ENCODE results near the gene SNCB.

Gene SNCB

DNA sequence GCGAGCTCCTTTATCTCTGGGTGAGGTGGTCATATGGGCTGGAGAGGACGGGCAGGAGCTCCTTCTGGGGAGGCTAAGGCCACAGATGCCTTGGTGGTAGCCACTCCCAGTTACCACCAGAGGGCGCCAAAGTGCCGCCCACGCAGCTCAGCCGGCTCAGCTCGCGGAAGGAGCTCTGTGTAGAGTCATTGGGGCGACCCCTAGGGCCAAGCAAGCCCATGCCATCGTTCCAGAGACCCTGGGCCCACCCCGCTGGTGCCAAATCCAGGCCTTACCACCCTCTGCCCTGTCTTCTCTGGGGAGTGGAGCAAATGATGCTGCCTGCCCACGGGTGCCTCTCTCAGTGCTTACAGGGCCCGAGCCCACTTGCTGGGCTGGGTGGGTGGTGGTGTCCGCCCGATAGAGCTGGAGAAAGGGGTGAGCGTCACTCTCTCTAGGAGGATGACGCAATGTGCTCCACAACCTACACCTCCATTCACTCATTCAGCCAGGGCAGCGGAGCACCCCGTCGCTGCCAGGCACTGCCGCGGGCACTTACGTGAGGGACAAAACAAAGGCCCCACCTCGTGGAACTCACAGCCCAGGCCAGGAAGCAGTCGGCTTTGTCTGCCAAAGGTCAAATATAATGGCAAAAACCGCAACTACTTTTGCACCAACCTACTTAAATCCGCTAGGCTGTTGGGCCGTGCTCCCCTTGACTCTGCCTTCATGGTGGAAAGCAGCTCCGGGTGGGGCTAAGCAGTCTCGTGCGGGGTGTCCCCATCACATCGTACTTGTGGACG, 30.7 kb upstream of the SNCB start:
- peak; percentile 81 for DNase-seq

- DNase-seq = no peak
Measured at GRCh38 chr5:176660530-176660859, 30.2 kb upstream of the SNCB start.

DNA sequence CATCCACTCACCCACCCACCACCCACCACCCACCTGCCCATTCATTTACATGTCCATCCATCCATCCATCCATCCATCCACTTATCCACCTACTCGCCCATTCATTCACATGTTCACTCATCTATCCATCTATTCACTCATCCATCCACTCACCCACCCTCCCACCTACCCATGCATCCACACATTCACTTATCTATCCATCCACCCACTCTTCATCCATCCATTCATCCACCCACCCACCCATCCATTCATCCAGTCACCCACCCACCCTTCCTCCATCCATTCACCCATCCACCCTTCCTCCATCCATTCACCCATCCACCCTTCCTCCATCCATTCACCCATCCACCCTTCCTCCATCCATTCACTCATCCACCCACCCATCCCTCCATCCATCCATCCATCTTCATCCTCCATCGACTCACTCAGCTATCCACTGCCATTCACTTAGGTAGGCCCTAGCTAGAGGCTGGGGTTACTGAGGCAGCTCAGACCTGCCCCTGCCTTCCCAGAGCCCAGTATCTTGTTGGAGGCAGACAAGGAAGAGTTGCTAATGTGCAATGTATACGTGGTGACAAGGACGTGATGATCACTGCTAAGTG, 29.6 kb upstream of the SNCB start:
- DNase-seq = no peak

DNA sequence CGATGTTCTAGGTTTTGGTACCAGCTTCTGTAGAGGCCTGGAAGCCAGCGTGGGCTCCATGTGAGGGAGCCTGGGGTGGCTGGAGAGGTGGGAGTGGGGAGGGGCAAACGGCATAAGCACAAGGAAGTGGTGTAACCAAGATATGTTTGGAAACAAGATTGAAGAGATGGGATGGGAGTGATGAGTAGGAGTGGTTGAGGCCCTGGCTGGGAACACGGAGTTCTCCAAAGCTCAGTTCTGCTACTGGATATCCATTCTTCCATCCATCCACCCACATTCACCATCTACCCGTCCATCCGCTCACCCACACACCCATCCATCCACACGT, 29.1 kb upstream of the SNCB start:
- no peak for DNase-seq

DNA sequence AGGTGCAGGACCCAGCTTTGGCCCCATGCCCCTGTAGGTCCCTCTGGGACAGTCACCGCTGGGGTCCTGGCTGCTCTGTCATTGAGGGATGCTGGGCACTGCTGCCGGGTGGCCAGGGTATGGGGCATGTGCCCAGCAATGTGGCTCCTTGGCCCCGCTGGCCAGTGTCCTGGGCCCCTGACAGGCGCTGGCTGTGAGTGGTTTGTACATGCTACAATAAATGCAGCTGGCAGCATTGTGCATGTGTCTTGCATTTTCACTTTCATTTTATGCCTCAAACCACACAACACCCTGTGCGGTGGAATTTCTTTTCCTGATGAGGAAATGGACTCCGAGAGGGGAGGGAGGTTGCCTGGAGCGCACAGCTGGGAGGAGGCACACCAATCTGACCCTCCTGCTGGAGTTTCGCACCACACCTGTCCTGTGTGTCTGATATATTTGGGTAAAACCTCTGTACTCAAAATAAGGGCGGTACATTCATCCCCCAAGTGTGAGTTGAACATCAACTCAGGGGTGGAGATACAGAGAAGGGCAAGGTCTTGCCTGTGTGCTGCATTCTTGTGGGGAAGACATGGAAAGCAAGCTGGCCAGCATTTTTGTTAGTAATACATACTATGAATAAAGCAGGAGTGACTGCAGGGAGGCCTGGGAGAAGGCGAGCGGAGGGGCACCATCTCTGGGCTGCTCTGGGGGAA, 28.6 kb upstream of the SNCB start:
- peak; percentile 49 for DNase-seq

DNA sequence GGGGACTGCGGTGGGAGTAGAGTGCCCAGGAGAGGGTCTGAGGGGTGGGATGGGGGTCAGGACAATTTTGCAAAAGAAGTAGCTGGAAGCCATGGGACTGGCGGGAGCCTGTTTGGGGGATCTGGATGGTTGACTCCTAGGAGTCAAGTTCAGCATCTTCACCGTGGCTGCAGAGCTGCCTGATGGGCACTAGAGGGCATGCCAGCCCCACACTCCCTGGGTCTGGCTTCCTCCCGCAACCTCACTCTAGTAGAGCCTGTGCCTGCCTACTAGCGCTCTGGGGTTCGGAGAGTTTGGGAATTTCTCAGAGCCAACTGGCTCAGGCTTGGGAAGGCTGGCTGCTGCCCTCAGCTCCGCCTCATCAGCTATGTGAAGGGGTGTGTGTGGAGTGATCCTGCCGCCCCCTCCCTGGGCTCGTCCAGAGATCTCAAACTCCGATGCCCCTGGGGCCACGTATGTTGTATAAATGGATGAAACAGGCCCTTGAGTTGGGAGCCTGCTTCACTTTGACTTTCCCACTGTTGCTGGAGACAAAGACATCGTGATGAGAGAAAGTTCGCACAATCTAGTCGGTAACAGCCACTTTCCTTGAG, 27.8 kb upstream of the SNCB start:
- peak; percentile 69 for DNase-seq

GRCh38 chr5:176656467-176656990, 26.2 kb upstream of the SNCB start:
- no peak for DNase-seq

DNA sequence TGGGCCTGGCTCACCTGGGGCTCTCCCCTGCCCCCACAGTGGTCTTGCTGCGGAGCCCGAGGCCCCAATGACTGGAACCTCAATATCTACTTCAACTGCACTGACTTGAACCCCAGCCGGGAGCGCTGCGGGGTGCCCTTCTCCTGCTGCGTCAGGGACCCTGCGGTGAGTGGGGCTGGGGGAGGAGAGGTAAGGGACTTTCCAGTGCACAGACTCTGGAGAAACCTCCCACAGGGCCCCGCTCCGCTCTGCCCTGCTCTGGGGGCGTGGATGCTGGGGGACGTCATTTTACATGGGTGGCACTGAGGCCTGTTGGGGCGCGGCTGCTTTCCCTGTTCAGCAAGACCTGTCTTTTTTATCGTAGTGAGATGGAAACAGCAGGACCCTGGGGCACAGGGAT, 24.5 kb upstream of the SNCB start:
- DNase-seq = peak; percentile 14

GRCh38 chr5:176653401-176654385, 23.4 kb upstream of the SNCB start:
- DNase-seq = peak; percentile 53

DNA sequence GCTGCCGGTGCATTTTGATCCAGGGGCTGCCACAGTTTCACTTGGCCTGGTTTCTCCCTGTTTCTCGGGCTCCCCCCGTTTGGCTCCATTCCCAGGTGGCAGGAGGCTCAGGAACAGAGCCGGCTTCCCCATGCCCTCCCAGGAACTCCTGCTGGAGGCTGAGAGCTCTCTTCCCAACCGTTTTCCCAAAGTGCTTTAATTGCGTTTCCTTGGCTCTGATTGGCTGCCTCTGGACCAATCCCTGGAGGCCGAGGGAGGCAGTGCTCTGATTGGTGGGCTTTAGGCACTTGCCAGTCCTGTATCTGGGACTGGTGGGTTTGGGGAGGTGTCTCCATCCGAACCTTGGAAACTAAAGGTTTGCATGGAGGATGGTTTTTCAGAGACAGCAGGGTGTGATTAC, 21.8 kb upstream of the SNCB start:
- no peak for DNase-seq

GRCh38 chr5:176651472-176651980, 21.2 kb upstream of the SNCB start:
- DNase-seq = no peak

- DNase-seq = no peak
Measured at GRCh38 chr5:176650354-176650884, 20.1 kb upstream of the SNCB start.

GRCh38 chr5:176648474-176649194, 18.3 kb upstream of the SNCB start:
- peak; percentile 52 for DNase-seq

GRCh38 chr5:176647843-176648473, 17.6 kb upstream of the SNCB start:
- no peak for DNase-seq

DNA sequence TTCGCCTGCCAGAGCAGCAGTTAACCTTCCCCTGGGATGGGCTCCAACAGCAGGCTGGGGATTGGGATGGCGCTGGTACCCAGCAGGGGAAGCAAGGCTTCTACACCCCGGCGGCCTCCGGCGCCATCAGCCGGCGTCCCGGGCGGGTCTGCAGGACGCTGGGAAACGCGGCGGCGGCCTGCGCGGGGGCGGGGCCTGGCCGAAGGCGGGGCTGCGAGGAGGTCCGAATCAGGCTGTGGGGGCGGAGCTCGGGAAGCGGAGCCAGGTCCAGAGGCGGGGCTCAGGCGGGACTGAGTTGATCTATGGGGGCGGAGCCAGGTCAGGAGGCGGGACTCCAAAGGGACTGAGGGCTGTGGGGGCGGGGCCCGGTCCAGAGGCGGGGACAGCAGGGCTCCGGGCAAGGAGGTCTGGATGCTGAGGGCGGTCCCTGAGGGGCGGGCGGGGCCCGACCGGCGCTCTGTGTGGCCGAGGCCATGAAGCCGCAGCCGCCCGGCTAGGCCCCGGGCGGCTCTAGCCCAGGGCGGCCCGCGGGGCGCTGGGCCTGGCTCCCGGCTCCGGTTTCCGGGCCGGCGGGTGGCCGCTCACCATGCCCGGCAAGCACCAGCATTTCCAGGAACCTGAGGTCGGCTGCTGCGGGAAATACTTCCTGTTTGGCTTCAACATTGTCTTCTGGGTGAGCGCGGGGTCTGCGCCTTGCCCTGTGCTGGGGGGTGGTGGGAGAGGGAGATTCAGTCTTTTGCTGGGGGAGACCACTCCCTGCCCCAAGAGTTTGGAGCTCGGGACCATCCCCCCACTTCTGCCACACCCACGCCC, 16.9 kb upstream of the SNCB start, which contains the start of gene TSPAN17:
Gene TSPAN17, plus strand, starts transcription at position 455 of the 813 bp plus-strand sequence. Its CDS starts 132 bp downstream, at position 587.
- DNase-seq = peak; percentile 99

DNA sequence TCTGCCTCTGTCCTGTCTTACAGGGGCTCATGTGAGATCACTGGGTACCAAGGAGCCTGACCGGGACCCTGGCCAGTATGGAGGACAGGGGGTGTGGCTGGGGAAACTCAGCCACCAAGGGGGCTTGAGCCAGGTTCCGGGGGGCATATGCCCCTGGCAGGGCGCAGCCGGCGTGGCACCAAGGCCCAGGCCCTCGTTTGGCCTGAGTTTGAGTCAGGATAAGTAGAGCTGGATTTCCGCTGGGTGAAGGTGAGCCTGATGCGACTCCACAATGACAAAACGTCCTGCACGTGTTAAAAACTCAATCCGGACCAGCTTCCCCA, 16.3 kb upstream of the SNCB start:
- no peak for DNase-seq

GRCh38 chr5:176646049-176646706, 15.8 kb upstream of the SNCB start:
- no peak for DNase-seq

- DNase-seq = no peak
Measured at GRCh38 chr5:176644878-176645670, 14.7 kb upstream of the SNCB start.

Data from CD4-positive, alpha-beta T cell treated with Interleukin-10 for 1 hour (primary cell).